NCI-H1436 (cell line): Measurements from ENCODE around the gene NKIRAS2.

Experiments
- DNase-seq: peaks from one replicate; lab custom pipeline; 2025; lab: John Stamatoyannopoulos, UW

NKIRAS2 gene

GRCh38 chr17:42055027-42055426, 35.1 kb downstream of the NKIRAS2 start:
- no peak for DNase-seq

- no peak for DNase-seq
Measured at GRCh38 chr17:42055496-42055895, 35.6 kb downstream of the NKIRAS2 start.

GRCh38 chr17:42056635-42057034, 36.7 kb downstream of the NKIRAS2 start:
- DNase-seq: no peak

GRCh38 chr17:42058063-42058462, 38.2 kb downstream of the NKIRAS2 start:
- no peak for DNase-seq

- no peak for DNase-seq
Measured at GRCh38 chr17:42059815-42060214, 39.9 kb downstream of the NKIRAS2 start.

- DNase-seq: no peak
Measured at GRCh38 chr17:42060231-42060630, 40.3 kb downstream of the NKIRAS2 start.

GRCh38 chr17:42061646-42062487, 42.0 kb downstream of the NKIRAS2 start:
- no peak for DNase-seq

- DNase-seq: no peak
Measured at GRCh38 chr17:42062681-42063080, 42.8 kb downstream of the NKIRAS2 start.

GRCh38 chr17:42065201-42065600, 45.3 kb downstream of the NKIRAS2 start:
- DNase-seq: no peak

GRCh38 chr17:42067371-42068091, 47.6 kb downstream of the NKIRAS2 start:
- DNase-seq: peak; percentile 68

GRCh38 chr17:42068979-42069378, 49.1 kb downstream of the NKIRAS2 start:
- DNase-seq: no peak

GRCh38 chr17:42071810-42072209, 51.9 kb downstream of the NKIRAS2 start:
- DNase-seq: no peak

- no peak for DNase-seq
Measured at GRCh38 chr17:42072323-42073187, 52.7 kb downstream of the NKIRAS2 start.
